Endothelial cell of umbilical vein (primary cell): ENCODE data around the gene RRP8. TPM values are rescaled to one million over a fixed set of nuclear protein-coding genes. Genes with fewer than 3 reads are reported as not detected.

Experiments used
- BruUV-seq: library from RNA; stranded (reverse); fragments of 400-500 nt; replicated peaks from 2 replicates; lab custom pipeline; 2021; lab: Mats Ljungman, UMichigan
- CTCF ChIA-PET: fragments of 300-600, 350-600 bp; sonication (Branson Sonifier 250); formaldehyde crosslinking; loops from one replicate; lab custom pipeline; 2021; ENCODE audit warnings: antibody characterized with exemption, inconsistent platforms; lab: Charles Lee
- POLR2A ChIA-PET: fragments of 300-600, 350-600 bp; sonication (Branson Sonifier 250); formaldehyde crosslinking; loops from one replicate; lab custom pipeline; 2021; ENCODE audit warnings: antibody characterized with exemption, inconsistent platforms; lab: Charles Lee
- DNase-seq: peaks from one replicate; pipeline ENCODE4 v3.0.0-alpha.2; 2011; ENCODE audit warnings: low read depth, low spot score
- FAIRE-seq: peaks from 2 replicates; lab custom pipeline; 2011; peaks lifted over from hg19 to GRCh38; lab: Jason Lieb, UNC
- H2AFZ ChIP-seq: 2 replicates; pipeline ENCODE4 v1.6.0; 2012; ENCODE audit warnings: low read depth, low read length, control low read depth, inconsistent platforms
- H3K27ac ChIP-seq: 2 replicates; pipeline ENCODE4 v1.5.1; 2011; ENCODE audit warnings: low read depth, mild to moderate bottlenecking, control low read depth, low read length, moderate library complexity; ENCODE audit not compliant: insufficient read depth
- H3K27me3 ChIP-seq, 2 experiments: 2 replicates each; pipeline versions ENCODE4 v1.6.0 to v1.6.1; 2011; ENCODE audit warnings: low read length in 2 of 2, mixed read lengths in 1 of 2; ENCODE audit not compliant: control insufficient read depth in 2 of 2, insufficient read depth in 2 of 2
- H3K36me3 ChIP-seq, 2 experiments: 2 replicates in 1 of 2; 3 replicates in 1 of 2; pipeline ENCODE4 v1.5.1; 2011; ENCODE audit warnings: low read length in 2 of 2, mild to moderate bottlenecking in 1 of 2, moderate library complexity in 1 of 2; ENCODE audit not compliant: control insufficient read depth in 2 of 2, insufficient read depth in 2 of 2; ENCODE audit errors: extremely low read depth in 1 of 2
- H3K4me1 ChIP-seq: 3 replicates; pipeline ENCODE4 v1.5.1; 2011; ENCODE audit warnings: mild to moderate bottlenecking, low read length; ENCODE audit not compliant: control insufficient read depth, insufficient read depth; ENCODE audit errors: extremely low read depth
- H3K4me2 ChIP-seq: 2 replicates; pipeline ENCODE4 v1.6.1; 2011; ENCODE audit warnings: low read length, control low read depth, mixed read lengths; ENCODE audit not compliant: insufficient read depth
- H3K4me3 ChIP-seq, 3 experiments: fragments of 200-600 bp in 1 of 3; sonication (generic), shearing (Covaris generic) in 1 of 3; replicated peaks in 1 of 3; 2 replicates each; pipeline ENCODE4 v1.5.1; 2011 to 2016; ENCODE audit warnings: control low read depth in 3 of 3, low read length in 3 of 3, mild to moderate bottlenecking in 2 of 3, inconsistent platforms in 1 of 3, low read depth in 1 of 3, moderate library complexity in 1 of 3; ENCODE audit not compliant: insufficient read depth in 1 of 3
- H3K79me2 ChIP-seq: 2 replicates; pipeline ENCODE4 v1.6.0; 2012; ENCODE audit warnings: low read length, inconsistent platforms; ENCODE audit not compliant: control insufficient read depth, insufficient read depth
- H3K9ac ChIP-seq: replicated peaks from 2 replicates; pipeline ENCODE3; 2011; ENCODE audit warnings: low read length, control low read depth; ENCODE audit not compliant: insufficient read depth; ENCODE audit errors: extremely low read depth
- H3K9me1 ChIP-seq: replicated peaks from 3 replicates; pipeline ENCODE4 v1.6.0; 2011; ENCODE audit warnings: mild to moderate bottlenecking, low read length; ENCODE audit not compliant: control insufficient read depth, insufficient read depth; ENCODE audit errors: extremely low read depth
- H3K9me3 ChIP-seq: replicated peaks from 2 replicates; pipeline ENCODE4 v1.5.1; 2012; ENCODE audit warnings: low read length, inconsistent platforms; ENCODE audit not compliant: control insufficient read depth, insufficient read depth
- H4K20me1 ChIP-seq: replicated peaks from 2 replicates; pipeline ENCODE3; 2011; ENCODE audit warnings: mild to moderate bottlenecking, low read length; ENCODE audit not compliant: control insufficient read depth, insufficient read depth; ENCODE audit errors: extremely low read depth
- EZH2 ChIP-seq: IDR thresholded peaks from 2 replicates; pipeline ENCODE4 v1.6.1; 2012; ENCODE audit warnings: borderline replicate concordance, low read depth, mild to moderate bottlenecking, moderate library complexity, low read length, inconsistent platforms; ENCODE audit not compliant: severe bottlenecking
- FOS ChIP-seq: IDR thresholded peaks from 2 replicates; pipeline ENCODE4 v1.6.1; 2011; ENCODE audit warnings: mild to moderate bottlenecking, low read length, moderate library complexity, borderline replicate concordance; ENCODE audit not compliant: insufficient read depth
- GATA2 ChIP-seq: IDR thresholded peaks from 2 replicates; pipeline ENCODE4 v1.7.0; 2011; ENCODE audit warnings: low read depth, mild to moderate bottlenecking, moderate library complexity, mixed read lengths, low read length; ENCODE audit not compliant: insufficient read length, insufficient read depth
- JUN ChIP-seq: IDR thresholded peaks from 2 replicates; pipeline ENCODE4 v1.6.1; 2011; ENCODE audit warnings: borderline replicate concordance, low read depth; ENCODE audit not compliant: insufficient read length, insufficient read depth
- MYC ChIP-seq: IDR thresholded peaks from one replicate; pipeline ENCODE4 v1.6.1; 2011; ENCODE audit warnings: mild to moderate bottlenecking, low read depth, low read length
- POLR2A ChIP-seq: IDR thresholded peaks from 2 replicates; pipeline ENCODE4 v1.6.1; 2012; ENCODE audit warnings: low read depth, mild to moderate bottlenecking, control low read depth, low read length
- POLR2AphosphoS5 ChIP-seq: IDR thresholded peaks from 2 replicates; pipeline ENCODE4 v1.6.1; 2012; ENCODE audit warnings: low read depth, mild to moderate bottlenecking, control low read depth, low read length, moderate library complexity; ENCODE audit not compliant: insufficient read depth
- dilution Hi-C: fragments of 300-500 bp; cut with MboI; formaldehyde crosslinking; loops from one replicate; pipeline ENCODE4 v1.15.0; 2019; ENCODE audit warnings: low sequenced_read_pairs; ENCODE audit not compliant: extremely low pct_ligation_motif_present
- intact Hi-C: fragments of 100-400 bp; cut with micrococcal nuclease; formaldehyde crosslinking; loops from one replicate; pipeline ENCODE4 v1.10.0; 2022
- polyA plus RNA-seq, 4 experiments: library from polyadenylated mRNA; depleted of rRNA in 3 of 4; stranded (reverse) in 3 of 4; unstranded in 1 of 4; fragments of >200 nt; gene quantifications; 2 replicates each; pipeline versions ENCODE4 v1.2.1 to v1.2.3, GENCODE V29; 2011 to 2012; ENCODE audit warnings: missing spikeins in 1 of 4
- total RNA-seq: library from RNA; stranded (reverse); gene quantifications from 2 replicates; pipeline ENCODE4 v1.2.3, GENCODE V29; 2021
- TF ChIP-seq, protein P1 (sequence below), 2 donors: IDR thresholded peaks; 1 replicate in 1 of 2; 2 replicates in 1 of 2; pipeline ENCODE4 v1.5.1; 2011; ENCODE audit warnings: low read length in 2 of 2, mild to moderate bottlenecking in 2 of 2, moderate library complexity in 2 of 2, control low read depth in 1 of 2, inconsistent platforms in 1 of 2, low read depth in 1 of 2; ENCODE audit not compliant: insufficient read depth in 1 of 2; ENCODE audit errors: extremely low read depth in 1 of 2
- TF ChIP-seq, protein P2 (sequence below): IDR thresholded peaks from 2 replicates; pipeline ENCODE4 v1.6.1; 2011; ENCODE audit not compliant: insufficient read depth, insufficient read length

RRP8 gene
- total and polyA plus RNA-seq, 2 donors (not counting 3 experiments of a cell fraction or from before 2014, with no cell fraction given) = 6.4 to 19.4 TPM

DNA sequence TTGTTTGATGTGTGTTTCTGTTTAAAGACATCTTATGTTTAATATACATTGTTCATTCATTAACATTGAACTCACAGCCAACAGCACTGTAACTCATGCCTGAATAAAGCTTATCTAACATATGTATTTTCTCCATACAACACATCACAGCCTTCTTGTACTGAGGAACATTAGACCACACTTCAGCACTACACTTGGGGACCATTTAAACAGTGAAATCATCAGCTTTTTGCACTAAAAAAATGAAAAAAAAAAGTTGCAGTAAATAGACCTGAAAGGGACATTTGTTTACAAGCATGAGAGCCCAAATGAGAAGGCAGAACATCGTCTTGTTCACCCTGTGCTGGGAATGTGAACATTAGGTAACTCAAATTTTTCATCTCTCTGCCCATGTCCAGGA is 31.1 kb upstream of the RRP8 start:
- no peaks in the 10 kb centered on the region for H3K9me3 ChIP-seq
- H3K4me2 ChIP-seq = peak overlapping the region; percentile 79
- intact Hi-C loops = loop anchor here (2.0 kb wide), 1 partner anchor 16 kb away; no protein-coding TSS in a partner anchor
- POLR2A ChIA-PET = no interaction called here
- no peaks in the 10 kb centered on the region for H3K27me3 ChIP-seq
- no peak overlapping the region for H2AFZ ChIP-seq
- peaks cover 0 to 42% of the 10 kb centered on the region in 2 experiments for H3K36me3 ChIP-seq
- no peaks in the 10 kb centered on the region for H4K20me1 ChIP-seq
- peaks cover 47% of the 10 kb centered on the region for H3K4me1 ChIP-seq
- DNase-seq (no peak), FAIRE-seq (peak; percentile 69)
- CTCF ChIA-PET = interaction anchor here (0.6 to 2.9 kb wide), 13 partner anchors 12 to 104 kb away, joined by 3 to 23 read pairs (median 5); partner anchors contain the start of genes MRPL17 and TPP1
- no TSS peak for BruUV-seq
- H3K9ac ChIP-seq = peak overlapping the region; percentile 44
- H3K79me2 ChIP-seq = peaks cover 2% of the 10 kb centered on the region
- no peak overlapping the region for H3K4me3 ChIP-seq
- dilution Hi-C loops = no loop called here
- H3K9me1 ChIP-seq = no peaks in the 10 kb centered on the region
- H3K27ac ChIP-seq = peak overlapping the region; percentile 91
- TF ChIP-seq JUN (no peak), POLR2AphosphoS5 (no peak), POLR2A (no peak), GATA2 (no peak), EZH2 (no peak), MYC (no peak), FOS (no peak)
- TF ChIP-seq, protein P1, sequence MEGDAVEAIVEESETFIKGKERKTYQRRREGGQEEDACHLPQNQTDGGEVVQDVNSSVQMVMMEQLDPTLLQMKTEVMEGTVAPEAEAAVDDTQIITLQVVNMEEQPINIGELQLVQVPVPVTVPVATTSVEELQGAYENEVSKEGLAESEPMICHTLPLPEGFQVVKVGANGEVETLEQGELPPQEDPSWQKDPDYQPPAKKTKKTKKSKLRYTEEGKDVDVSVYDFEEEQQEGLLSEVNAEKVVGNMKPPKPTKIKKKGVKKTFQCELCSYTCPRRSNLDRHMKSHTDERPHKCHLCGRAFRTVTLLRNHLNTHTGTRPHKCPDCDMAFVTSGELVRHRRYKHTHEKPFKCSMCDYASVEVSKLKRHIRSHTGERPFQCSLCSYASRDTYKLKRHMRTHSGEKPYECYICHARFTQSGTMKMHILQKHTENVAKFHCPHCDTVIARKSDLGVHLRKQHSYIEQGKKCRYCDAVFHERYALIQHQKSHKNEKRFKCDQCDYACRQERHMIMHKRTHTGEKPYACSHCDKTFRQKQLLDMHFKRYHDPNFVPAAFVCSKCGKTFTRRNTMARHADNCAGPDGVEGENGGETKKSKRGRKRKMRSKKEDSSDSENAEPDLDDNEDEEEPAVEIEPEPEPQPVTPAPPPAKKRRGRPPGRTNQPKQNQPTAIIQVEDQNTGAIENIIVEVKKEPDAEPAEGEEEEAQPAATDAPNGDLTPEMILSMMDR (IDR thresholded peaks at IDR 0.05; ENCODE audit: extremely low read depth in 1 of 2, insufficient read depth in 1 of 2, low read depth in 1 of 2, low read length in 2 of 2) = no peak
- TF ChIP-seq, protein P2, sequence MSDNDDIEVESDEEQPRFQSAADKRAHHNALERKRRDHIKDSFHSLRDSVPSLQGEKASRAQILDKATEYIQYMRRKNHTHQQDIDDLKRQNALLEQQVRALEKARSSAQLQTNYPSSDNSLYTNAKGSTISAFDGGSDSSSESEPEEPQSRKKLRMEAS = no peak
